Pancreas (tissue), 10 donors: Measurements from ENCODE around the gene HOXA1. TPM values are rescaled to one million over a fixed set of nuclear protein-coding genes. Genes with fewer than 3 reads are reported as not detected.

Source experiments
- ATAC-seq, 4 donors: fragments of 200-7000 bp; cut with Tn5 transposase; one replicate each; pipeline versions ENCODE4 v1.8.0 to v1.9.1; 2020; ENCODE audit warnings: mild to moderate bottlenecking in 4 of 4, moderate library complexity in 4 of 4
- DNase-seq, 6 donors: peaks; one replicate each; pipeline ENCODE4 v3.0.0-alpha.2; 2020
- FAIRE-seq: peaks from 2 replicates; lab custom pipeline; 2012; peaks lifted over from hg19 to GRCh38; lab: Jason Lieb, UNC
- H3K27ac ChIP-seq, 4 donors: fragments of 200-600 bp; sonication (generic); 1 replicate in 3 of 4; 2 replicates in 1 of 4; pipeline versions ENCODE4 v1.5.0 to v1.8.0; 2020
- H3K27me3 ChIP-seq, 4 donors: fragments of 200-600 bp; one replicate each; pipeline ENCODE4 v1.8.0; 2021
- H3K36me3 ChIP-seq, 3 donors: fragments of 200-600 bp; sonication (generic) in 1 of 3; one replicate each; pipeline versions ENCODE4 v1.5.0 to v1.8.0; 2020 to 2021
- H3K4me1 ChIP-seq, 3 donors: fragments of 200-600 bp; one replicate each; pipeline ENCODE4 v1.8.0; 2021
- H3K4me3 ChIP-seq, 4 donors: fragments of 200-600 bp; sonication (generic) in 2 of 4; one replicate each; pipeline versions ENCODE4 v1.5.0 to v1.8.0; 2020 to 2021
- H3K9me3 ChIP-seq, 4 donors: fragments of 200-600 bp; one replicate each; pipeline ENCODE4 v1.8.0; 2021
- WGBS, 2 donors: extraction: QIAGEN DNeasy Blood & Tissue Kit; methylation state at CpG; one replicate each; pipeline ENCODE4 v1.1.7; 2013; 5-methylcytosine and 5-hydroxymethylcytosine counted together
- intact Hi-C, 3 donors: fragments of 100-400 bp; cut with DNase I; formaldehyde crosslinking; loops; one replicate each; pipeline versions ENCODE4 v1.11.1 to v1.14.2; 2022
- polyA plus RNA-seq, 2 donors: library from polyadenylated mRNA; stranded (reverse); fragments of 200-250 nt; gene quantifications; one replicate each; pipeline ENCODE4 v1.2.3, GENCODE V29; 2013
- total RNA-seq, 6 donors: library from RNA; stranded (reverse); fragmentation: NEBNext Ultra II Directional in 4 of 6; extraction: Animal tissue kit (Norgen Biotek cat#: 25700) in 4 of 6; gene quantifications; one replicate each; pipeline versions ENCODE4 v1.2.1 to v1.2.4, GENCODE V29; 2021 to 2023
- TF ChIP-seq, protein P1 (sequence below), 4 donors: fragments of 200-600 bp; sonication (generic) in 3 of 4; IDR thresholded peaks; one replicate each; pipeline versions ENCODE4 v1.5.0 to v1.8.0; 2021; ENCODE audit warnings: antibody characterized with exemption in 4 of 4
- donor health status: healthy with polysubstance abuse.
- donor health status: DM: no; HTN: no; CAD: no; lungs with moderate emphysema.
- donor health status: DM: no; HTN: no; CAD: no.
- donor health status: control.
- donor health status: control.
- donor health status: Bipolar disorder and iron deficiency.
- donor health status: DM: yes; HTN: yes; CAD: no.
- donor health status: DM: no; HTN: no; CAD: no.
- donor health status: DM: no; HTN: no; CAD: no.
- donor health status: DM: yes; HTN: yes; CAD: no.

HOXA1 gene
- total and polyA plus RNA-seq, 8 donors: 0.05 to 0.16 (median 0.12) TPM; not detected in 5

DNA sequence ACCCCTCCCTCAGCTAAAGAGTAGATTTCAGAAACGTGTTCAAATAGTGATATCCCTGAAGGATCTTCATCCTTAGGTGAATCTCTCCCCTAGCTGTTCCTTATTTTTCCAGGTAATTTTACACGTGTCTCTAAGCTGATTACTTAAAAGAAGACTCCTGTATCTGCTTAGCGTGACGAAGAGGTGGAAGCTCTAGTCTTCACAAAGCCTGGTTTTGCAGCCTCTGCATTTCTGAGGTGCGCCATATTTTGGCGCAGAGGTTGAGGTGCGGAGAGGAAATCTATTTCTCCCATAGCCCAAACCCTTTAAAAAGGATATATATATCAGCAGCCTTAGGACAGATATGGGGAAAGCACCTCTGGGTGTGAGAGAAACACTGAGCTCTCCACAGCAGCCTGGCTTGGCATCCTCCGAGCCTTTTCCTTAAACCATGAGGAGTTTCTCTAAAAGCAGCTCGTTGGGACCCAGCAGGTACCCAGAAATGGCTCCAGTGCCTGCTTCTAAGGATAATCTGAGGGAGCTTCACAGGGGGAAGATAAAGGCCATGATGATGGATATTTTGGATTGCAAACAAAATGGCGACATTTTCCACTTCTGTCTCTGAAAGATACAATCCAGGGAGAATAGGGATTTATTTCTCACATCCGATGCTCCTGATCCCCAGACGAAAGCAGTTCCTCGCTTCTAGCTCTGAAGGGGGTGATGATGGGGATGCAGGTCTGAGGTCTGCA lies 9.7 kb upstream of the HOXA1 start:
- intact Hi-C loops: no loop called here
- no peak for DNase-seq
- WGBS, 2 donors: 34 to 37% methylated on average over 13 of the region's 13 CpGs

DNA sequence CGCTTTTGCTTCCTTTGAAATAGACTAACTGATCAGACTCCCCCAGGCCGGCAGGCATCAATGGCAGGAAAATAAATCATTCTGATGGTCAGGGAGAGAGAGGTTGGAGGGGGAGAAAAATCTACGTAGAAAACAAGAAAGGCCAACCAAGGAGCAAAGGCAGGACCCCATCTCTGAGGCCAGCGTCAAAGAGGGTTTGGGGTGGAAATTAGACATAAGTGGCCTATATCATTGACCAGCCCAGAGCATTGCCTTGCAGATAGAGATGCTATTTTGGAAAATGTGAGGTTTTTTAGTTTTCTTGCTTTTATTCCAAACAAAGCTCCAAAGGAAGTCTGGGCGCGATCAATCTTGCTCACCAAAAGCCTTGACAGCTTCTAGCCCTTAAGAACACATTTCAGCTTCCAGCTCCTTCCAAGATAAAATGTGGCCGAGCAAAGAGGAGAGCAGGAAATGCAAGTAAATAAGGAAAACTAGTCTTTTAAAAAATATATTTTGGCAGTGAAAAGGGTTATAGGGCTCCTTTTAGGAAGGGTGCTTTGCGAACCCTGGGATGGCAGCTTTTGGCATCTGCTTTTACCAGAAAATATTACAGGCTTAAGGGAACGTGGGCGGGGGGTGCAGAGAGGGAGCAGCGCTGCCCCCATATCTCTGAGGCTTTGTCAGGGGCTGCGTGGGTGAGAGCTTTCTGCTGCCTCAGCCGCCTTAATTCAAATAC lies 8.7 kb upstream of the HOXA1 start:
- no peaks in the 10 kb centered on the region for H3K9me3 ChIP-seq
- DNase-seq (no peak), FAIRE-seq (no peak), ATAC-seq (no peak)
- H3K27me3 ChIP-seq: peaks cover 0 to 68% (median 9%) of the 10 kb centered on the region in 4 donors
- TF ChIP-seq, protein P1, sequence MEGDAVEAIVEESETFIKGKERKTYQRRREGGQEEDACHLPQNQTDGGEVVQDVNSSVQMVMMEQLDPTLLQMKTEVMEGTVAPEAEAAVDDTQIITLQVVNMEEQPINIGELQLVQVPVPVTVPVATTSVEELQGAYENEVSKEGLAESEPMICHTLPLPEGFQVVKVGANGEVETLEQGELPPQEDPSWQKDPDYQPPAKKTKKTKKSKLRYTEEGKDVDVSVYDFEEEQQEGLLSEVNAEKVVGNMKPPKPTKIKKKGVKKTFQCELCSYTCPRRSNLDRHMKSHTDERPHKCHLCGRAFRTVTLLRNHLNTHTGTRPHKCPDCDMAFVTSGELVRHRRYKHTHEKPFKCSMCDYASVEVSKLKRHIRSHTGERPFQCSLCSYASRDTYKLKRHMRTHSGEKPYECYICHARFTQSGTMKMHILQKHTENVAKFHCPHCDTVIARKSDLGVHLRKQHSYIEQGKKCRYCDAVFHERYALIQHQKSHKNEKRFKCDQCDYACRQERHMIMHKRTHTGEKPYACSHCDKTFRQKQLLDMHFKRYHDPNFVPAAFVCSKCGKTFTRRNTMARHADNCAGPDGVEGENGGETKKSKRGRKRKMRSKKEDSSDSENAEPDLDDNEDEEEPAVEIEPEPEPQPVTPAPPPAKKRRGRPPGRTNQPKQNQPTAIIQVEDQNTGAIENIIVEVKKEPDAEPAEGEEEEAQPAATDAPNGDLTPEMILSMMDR (IDR thresholded peaks at IDR 0.05): no peak
- no peak overlapping the region for H3K27ac ChIP-seq
- WGBS, 2 donors: 17 to 20% methylated on average over 13 of the region's 13 CpGs
- peaks cover 0 to 4% (median 1%) of the 10 kb centered on the region in 3 donors for H3K4me1 ChIP-seq
- intact Hi-C loops: no loop called here
- no peak overlapping the region for H3K4me3 ChIP-seq
- no peaks in the 10 kb centered on the region for H3K36me3 ChIP-seq

More for the DNA sequence above, 9.7 kb upstream of the HOXA1 start:
- no peaks in the 10 kb centered on the region for H3K9me3 ChIP-seq
- H3K27ac ChIP-seq: no peak overlapping the region
- TF ChIP-seq, protein P1 (IDR thresholded peaks at IDR 0.05): no peak
- ATAC-seq (no peak), FAIRE-seq (no peak)
- peaks cover 0 to 61% (median 4%) of the 10 kb centered on the region in 4 donors for H3K27me3 ChIP-seq
- H3K4me3 ChIP-seq: no peak overlapping the region
- no peaks in the 10 kb centered on the region for H3K36me3 ChIP-seq
- no peaks in the 10 kb centered on the region for H3K4me1 ChIP-seq

DNA sequence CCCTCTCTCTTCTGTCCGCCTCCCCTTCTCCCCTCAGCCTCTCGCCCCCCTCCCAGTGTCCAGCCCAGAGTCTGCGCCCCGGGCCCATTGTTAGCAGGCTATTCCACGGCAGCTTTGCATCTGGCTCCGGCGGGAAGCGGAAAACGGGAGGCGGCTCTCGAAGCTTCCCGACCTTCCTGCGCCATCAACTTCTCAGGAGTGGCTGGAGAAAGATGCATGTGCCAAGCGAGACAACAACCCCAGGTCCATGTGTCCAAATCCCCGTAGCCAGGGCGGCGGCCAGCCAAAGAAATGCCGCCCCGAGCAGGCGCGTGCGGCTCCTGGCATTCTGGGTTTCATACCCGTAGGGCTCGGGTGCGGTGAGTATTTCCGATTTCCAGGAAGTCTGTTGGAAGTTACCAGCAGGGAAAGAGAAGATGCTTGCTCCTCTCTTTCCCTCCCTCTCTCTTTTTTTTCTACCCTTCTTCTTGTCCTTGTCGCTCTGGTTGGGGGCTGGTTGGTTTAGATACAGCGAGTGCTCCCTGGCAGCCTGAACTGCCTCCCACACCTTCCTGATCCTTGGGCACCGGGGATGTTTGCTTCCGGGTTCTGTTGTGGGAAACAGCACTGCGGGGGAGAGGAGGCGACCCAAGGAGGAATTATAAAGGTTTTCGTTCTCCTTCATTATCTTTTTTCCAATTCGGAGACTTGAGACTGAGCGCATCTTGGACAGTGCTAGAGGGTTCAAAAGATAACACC lies 7.9 kb upstream of the HOXA1 start:
- H3K36me3 ChIP-seq: no peaks in the 10 kb centered on the region
- 7 to 10% methylated on average over 35 of the region's 35 CpGs for WGBS, 2 donors
- no peaks in the 10 kb centered on the region for H3K9me3 ChIP-seq
- H3K4me3 ChIP-seq: no peak overlapping the region
- H3K27ac ChIP-seq: peak overlapping the region in 2 of 4 donors; percentile 33 to 43
- FAIRE-seq (no peak), DNase-seq (no peak), ATAC-seq (no peak)
- TF ChIP-seq, protein P1 (IDR thresholded peaks at IDR 0.05): no peak
- H3K27me3 ChIP-seq: peaks cover 0 to 73% (median 9%) of the 10 kb centered on the region in 4 donors
- H3K4me1 ChIP-seq: peaks cover 0 to 8% (median 4%) of the 10 kb centered on the region in 3 donors
- intact Hi-C loops: no loop called here

DNA sequence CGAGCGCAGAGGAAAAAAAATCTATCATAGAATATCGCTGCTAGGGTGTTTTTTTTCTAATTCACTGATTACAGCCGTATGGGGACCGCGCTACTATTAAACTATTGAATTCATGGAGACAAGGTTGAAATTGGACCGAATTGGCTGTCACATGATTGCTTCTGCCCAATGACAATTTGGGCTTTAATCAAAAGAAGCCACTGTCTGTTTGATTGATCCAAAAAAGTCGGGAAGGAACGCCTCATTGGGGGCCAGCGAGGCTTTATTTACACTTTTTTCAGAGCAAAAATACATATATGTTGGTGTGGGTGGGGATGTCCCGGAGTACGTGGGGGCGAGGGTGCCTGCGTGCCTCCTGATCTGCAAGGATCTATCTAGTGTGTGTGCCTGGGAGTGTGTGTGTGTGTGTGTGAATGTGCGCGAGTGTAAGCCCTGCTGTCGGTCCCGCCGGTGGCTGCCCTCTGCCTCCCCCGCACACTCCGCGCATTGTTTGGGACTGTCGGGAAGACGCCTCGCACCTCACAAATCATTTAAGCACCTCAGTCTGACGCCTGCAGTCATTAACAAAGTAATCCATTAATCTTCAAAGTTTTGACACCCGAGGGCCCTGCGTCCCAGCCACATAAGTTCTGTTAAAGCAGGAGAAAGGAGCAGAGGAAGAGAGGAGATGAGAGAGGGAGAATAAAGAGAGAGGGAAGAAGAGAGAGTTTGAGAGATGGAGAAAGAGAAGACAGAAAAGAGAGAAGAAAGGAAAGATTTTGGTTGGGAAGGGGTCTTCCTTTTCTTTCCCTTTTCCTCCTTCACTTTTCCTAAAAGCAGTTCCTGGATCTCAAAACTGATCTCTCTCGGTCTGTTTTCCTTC lies 7.0 kb upstream of the HOXA1 start, which contains the start of gene HOXA2:
HOXA2 (minus strand) TSS at position 103 of the 862 bp plus-strand sequence. CDS start 183 bp downstream, outside the sequence.
- TF ChIP-seq, protein P1 (IDR thresholded peaks at IDR 0.05): no peak
- no peak for FAIRE-seq
- peak within 1 kb of the TSS in 2 of 4 donors; percentile 5 to 17 for H3K4me3 ChIP-seq
- DNase-seq: no peak
- no peaks in the 10 kb centered on the region for H3K36me3 ChIP-seq
- WGBS, 2 donors: 6 to 9% methylated on average over 29 of the region's 29 CpGs
- intact Hi-C loops: no loop called here
- H3K27ac ChIP-seq: peak within 1 kb of the TSS in 3 of 4 donors; percentile 10 to 50 (median 44)
- H3K9me3 ChIP-seq: no peaks in the 10 kb centered on the region
- ATAC-seq: peak in 1 of 4 donors; percentile 39
- H3K4me1 ChIP-seq: peaks cover 0 to 8% (median 4%) of the 10 kb centered on the region in 3 donors
- peaks cover 0 to 76% (median 17%) of the 10 kb centered on the region in 4 donors for H3K27me3 ChIP-seq
